ENCODE measurements around the gene PLXNB2. TPM values are rescaled to one million over a fixed set of nuclear protein-coding genes. Genes with fewer than 3 reads are reported as not detected.

PLXNB2 gene
- 133 and 254 TPM in 2 replicates for total RNA-seq

GRCh38 chr22:50306753-50307749, at the start of gene PLXNB2:
TSS of gene PLXNB2 (minus strand) at chr22:50307646. CDS start at chr22:50290584, 17,062 bp downstream.

GRCh38 chr22:50342651-50343540, 35.5 kb upstream of the PLXNB2 start, which contains the start of gene PPP6R2:
TSS of gene PPP6R2 (plus strand) at chr22:50343327. CDS start at chr22:50393909, 50,582 bp downstream.

GRCh38 chr22:50326956-50327710, 19.7 kb upstream of the PLXNB2 start, which contains the start of gene DENND6B:
TSS of gene DENND6B (minus strand) at chr22:50327012. CDS start at chr22:50326988, 24 bp downstream.

GRCh38 chr22:50269970-50270665, 37.3 kb downstream of the PLXNB2 start, which contains the start of gene MAPK11:
TSS of gene MAPK11 (minus strand) at chr22:50270380. CDS start at chr22:50270292, 88 bp downstream.

GRCh38 chr22:50261615-50262459, 45.6 kb downstream of the PLXNB2 start, which contains the start of gene MAPK12:
TSS of gene MAPK12 (minus strand) at chr22:50261683. CDS start at chr22:50261509, 174 bp downstream.

GRCh38 chr22:50250555-50251476, 56.6 kb downstream of the PLXNB2 start, which contains the start of gene HDAC10:
TSS of gene HDAC10 (minus strand) at chr22:50251265. CDS start at chr22:50251032, 233 bp downstream.

GRCh38 chr22:50244420-50245213, 62.8 kb downstream of the PLXNB2 start, which contains the start of gene TUBGCP6:
TSS of gene TUBGCP6 (minus strand) at chr22:50245023. CDS start at chr22:50244459, 564 bp downstream.

Other genes starting within 250 kb of the PLXNB2 start
- not detected in 2 replicates for gene TTLL8, start 249.3 kb downstream of the PLXNB2 start, total RNA-seq
- under 0.01 TPM in 1 of 2 replicates, not detected in the other for gene MLC1, start 222.2 kb downstream of the PLXNB2 start, total RNA-seq
- gene MOV10L1, start 217.6 kb downstream of the PLXNB2 start, total RNA-seq, result 1.0 and 1.3 TPM in 2 replicates
- 0.17 and 0.29 TPM in 2 replicates for gene PANX2, start 136.9 kb downstream of the PLXNB2 start, total RNA-seq
- 21.7 and 25.8 TPM in 2 replicates for gene TRABD, start 121.7 kb downstream of the PLXNB2 start, total RNA-seq
- 27.2 and 32.1 TPM in 2 replicates for gene SELENOO, start 106.6 kb downstream of the PLXNB2 start, total RNA-seq
- gene TUBGCP6, start 62.6 kb downstream of the PLXNB2 start, total RNA-seq, result 41.7 and 43.3 TPM in 2 replicates
- gene HDAC10, start 56.4 kb downstream of the PLXNB2 start, total RNA-seq, result 41.3 and 73.3 TPM in 2 replicates
- 27.1 and 38.2 TPM in 2 replicates for gene MAPK12, start 46.0 kb downstream of the PLXNB2 start, total RNA-seq
- 6.7 and 17.5 TPM in 2 replicates for gene MAPK11, start 37.3 kb downstream of the PLXNB2 start, total RNA-seq
- gene DENND6B, start 19.4 kb upstream of the PLXNB2 start, total RNA-seq, result 2.0 and 6.8 TPM in 2 replicates
- gene PPP6R2, start 35.7 kb upstream of the PLXNB2 start, total RNA-seq, result 54.0 and 72.3 TPM in 2 replicates
- 61.8 and 123 TPM in 2 replicates for gene SBF1, start 167.4 kb upstream of the PLXNB2 start, total RNA-seq
- 0.87 and 2.3 TPM in 2 replicates for gene ADM2, start 173.9 kb upstream of the PLXNB2 start, total RNA-seq
- 0.15 TPM in 1 of 2 replicates, not detected in the other for gene MIOX, start 179.2 kb upstream of the PLXNB2 start, total RNA-seq
- gene LMF2, start 200.1 kb upstream of the PLXNB2 start, total RNA-seq, result 57.9 and 68.3 TPM in 2 replicates
- gene NCAPH2, start 200.6 kb upstream of the PLXNB2 start, total RNA-seq, result 29.3 and 46.0 TPM in 2 replicates
- gene SCO2, start 218.0 kb upstream of the PLXNB2 start, total RNA-seq, result 4.1 and 4.6 TPM in 2 replicates
- 20.4 and 45.8 TPM in 2 replicates for gene TYMP, start 222.4 kb upstream of the PLXNB2 start, total RNA-seq
- 0.15 and 0.33 TPM in 2 replicates for gene KLHDC7B, start 238.3 kb upstream of the PLXNB2 start, total RNA-seq

Data from smooth muscle cell of trachea (primary cell).